NOMO-1 treated with DMSO at 0.1 percent for 48 hours (cell line): ENCODE data around the gene FLYWCH2.

Experiments
- DNase-seq: peaks from one replicate; lab custom pipeline; 2025; ENCODE audit not compliant: unreplicated experiment; lab: John Stamatoyannopoulos, UW

The FLYWCH2 gene

DNA sequence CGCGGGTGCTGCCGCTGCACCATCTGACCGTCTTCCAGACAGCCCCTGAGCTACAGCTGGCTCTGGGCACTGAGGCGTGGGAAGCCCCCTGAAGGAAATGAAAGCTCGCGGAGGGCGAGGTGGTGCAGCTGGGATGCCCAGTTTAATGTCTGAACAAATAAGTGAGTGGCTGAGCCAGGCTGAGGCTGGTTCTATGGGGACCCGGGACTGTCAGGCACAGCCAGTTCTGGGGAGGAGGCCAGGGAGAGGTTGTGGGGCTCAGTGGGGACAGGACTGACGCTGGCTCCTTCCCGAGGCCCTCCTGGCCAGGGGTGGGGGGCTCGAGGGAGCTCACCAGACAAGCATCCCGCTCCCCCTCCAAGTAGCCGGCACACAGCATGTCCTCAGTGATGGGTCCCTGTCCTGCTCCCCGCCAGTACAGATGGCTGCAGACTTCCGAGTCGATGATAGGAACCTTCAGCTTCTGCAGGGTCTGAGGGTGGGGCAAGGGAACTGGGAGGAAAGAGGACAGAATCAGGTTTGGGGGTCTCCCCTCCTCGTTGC lies 29.4 kb upstream of the FLYWCH2 start:
- DNase-seq: no peak

DNA sequence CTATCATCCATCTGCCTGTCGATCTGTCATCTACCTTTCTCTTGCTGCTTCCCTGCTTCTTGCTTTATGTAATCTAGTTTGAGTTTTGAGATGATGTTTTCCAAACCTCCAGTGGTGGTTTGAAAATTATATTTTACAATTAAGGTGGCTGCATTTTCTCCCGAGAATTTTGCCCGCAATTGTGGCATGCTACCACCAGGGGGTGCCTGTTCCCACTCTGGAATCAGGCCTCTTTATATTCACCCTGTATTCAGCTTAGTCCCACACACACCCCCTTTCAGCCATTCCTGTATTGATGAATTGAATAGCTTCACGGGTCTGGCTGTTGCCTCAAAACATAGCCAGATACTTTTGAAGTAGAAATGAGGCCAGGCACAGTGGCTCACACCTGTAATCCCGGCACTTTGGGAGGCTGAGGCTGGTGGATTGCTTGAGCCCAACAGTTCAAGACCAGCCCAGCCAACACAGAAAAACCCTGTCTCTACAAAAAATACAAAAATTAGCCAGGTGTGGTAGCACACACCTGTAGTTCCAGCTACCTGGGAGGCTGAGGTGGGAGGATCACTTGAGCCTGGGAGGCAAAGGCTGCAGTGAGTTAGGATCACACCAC lies 28.2 kb upstream of the FLYWCH2 start:
- no peak for DNase-seq

DNA sequence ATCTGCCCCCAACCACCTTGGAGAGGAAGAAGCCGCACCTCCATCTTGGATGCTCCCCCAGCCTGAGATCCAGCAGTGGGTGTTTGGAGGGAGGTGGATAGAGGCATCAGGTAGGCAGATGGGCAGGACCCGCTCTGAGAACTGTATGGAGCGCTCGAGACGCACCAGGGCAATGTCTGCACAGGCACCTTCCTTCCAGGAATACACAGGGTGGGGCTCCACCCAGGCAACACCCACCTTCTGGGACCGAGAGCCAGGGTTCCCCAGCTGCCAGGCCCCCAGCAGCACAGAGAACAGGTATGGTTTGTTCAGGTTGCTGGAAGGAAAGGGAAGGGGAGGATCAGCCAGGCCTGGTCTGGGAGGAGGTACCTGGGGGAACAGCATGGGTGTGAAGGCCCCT lies 27.5 kb upstream of the FLYWCH2 start:
- no peak for DNase-seq

DNA sequence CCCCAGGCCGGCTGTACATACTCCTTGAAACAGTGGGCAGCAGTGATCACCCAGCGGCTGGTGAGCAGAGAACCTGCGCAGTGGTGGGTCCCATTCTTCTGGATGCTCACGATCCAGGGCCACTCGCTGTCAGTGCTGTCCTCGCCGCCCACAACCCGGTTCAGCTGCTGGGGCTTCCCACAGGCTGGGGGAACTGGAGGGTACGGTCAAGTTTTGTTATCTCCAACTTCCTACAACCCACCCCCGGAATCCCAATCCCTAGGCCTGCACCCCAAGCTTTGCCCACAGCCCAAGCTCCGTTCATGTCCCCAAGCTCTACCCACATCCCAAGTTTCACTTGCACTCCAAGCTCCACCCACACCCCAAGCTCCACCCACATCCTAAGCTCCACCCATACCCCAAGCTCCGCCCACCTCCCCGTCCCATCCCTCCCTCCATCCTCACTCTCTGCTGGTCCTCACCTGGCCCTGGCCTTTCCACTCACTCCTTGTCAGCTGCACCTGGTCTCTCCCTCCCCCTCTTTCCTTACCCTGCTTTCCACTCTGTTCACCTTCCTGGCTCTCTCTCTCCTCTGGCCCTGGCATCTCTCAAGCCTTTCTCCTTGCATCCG lies 26.8 kb upstream of the FLYWCH2 start:
- no peak for DNase-seq

DNA sequence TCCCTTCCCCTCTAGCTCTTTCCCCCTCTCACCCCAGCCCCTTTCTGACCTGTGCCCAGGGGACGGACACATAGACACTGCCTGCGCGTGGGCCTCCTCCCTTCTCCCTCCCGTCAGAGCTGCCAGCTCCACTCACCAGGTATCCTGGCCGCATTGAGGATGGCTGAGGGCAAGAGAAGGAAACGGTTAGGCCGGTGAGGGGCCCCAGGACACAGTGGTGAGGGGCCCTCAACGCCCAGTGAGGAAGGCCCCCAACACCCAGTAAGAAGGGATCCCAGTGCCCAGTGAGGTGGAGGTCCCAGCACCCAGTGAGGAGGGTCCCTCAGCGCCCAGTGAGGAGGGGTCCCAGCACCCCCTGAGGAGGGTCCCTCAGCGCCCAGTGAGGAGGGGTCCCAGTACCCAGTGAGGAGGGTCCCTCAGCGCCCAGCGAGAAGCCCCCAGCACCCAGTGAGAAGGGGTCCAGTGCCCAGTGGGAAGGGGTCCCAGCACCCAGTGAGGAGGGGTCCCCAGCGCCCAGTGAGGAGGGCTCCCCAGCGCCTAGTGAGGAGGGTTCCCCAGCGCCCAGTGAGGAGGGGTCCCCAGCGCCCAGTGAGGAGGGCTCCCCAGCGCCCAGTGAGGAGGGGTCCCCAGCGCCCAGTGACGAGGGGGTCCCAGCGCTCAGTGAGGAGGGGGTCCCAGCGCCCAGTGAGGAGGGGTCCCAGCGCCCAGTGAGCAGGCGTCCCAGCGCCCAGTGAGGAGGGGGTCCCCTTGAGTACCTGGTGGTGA lies 26.1 kb upstream of the FLYWCH2 start:
- no peak for DNase-seq

DNA sequence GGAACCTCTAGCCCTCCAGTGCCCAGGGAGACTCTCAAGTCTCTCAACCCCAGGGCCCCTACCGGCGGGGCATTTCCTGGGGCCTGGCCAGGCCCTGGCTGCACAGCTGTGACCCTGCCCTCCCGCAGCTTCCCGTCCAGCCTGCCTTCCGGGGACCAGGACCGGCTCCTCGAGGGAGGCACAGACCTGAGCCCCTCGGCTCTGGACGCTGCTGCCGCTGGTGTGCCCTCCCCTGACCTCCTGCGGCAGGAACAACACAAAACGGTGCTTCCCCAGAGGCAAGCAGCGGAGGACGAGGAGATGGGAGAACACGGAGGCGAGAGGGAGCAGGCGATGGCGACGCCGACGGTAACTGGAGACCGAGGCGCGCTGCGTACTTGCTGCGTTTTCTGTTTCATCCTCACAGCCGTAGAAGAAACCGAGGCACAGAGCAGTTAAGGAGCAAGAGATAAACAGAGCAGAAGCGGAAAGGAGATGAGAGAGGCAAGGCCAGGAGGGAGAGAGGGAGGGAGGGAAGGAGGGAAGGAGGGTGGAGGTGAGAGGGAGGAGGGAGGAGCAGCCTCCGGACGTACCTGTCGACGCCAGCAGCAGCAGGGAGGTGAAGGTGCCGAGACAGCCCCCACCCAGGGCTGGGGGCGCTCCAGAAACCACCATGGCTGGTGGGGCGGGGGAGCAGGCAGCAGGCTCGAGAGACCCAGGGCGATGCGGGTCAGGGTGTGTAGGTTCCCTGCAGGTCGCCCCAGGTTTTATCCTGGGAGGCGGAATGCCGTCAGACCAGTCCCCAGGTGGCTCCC lies 25.4 kb upstream of the FLYWCH2 start, which contains the start of gene PRSS22:
Gene PRSS22, minus strand, starts transcription at position 720 of the 794 bp plus-strand sequence. Its CDS starts 66 bp downstream, at position 654.
- DNase-seq: no peak

DNA sequence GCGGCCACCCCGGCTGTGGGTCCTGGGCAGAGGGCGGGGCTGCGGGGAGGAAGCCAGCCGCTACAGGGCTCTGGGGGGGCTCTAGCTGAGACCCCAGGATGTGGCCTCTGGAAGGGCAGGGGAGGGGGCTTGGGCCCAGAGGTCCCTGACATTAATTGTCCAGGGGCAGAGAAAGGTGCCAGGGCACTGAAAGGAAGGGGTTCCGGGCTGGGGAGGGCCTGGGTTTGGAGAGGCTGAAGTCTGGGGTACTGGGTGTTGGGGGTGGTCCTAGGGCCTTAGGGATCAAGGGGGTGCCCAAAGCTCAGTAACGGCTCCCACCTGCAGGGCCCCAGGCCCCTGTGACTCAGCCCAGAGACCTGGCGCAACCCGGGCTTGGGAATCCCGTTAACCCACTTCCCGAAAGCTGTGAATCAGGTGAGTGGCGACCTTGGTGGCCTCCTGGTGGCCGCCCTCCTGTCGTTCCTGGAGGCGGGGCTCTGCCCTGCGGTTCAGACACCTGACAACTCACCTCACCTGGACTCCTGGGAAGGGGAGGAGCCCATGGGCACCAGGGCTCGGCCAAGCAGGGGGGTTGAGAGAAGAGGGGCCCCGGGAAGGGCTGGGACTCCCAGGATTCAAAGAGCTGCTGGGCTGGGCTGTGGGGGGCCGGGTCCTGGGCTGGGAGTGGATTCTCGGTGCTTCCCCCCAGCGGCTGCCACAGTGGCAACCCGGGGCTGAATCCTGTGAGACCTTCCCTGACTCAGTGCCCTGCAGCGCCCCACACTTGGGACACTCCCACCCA lies 24.6 kb upstream of the FLYWCH2 start:
- DNase-seq: no peak

DNA sequence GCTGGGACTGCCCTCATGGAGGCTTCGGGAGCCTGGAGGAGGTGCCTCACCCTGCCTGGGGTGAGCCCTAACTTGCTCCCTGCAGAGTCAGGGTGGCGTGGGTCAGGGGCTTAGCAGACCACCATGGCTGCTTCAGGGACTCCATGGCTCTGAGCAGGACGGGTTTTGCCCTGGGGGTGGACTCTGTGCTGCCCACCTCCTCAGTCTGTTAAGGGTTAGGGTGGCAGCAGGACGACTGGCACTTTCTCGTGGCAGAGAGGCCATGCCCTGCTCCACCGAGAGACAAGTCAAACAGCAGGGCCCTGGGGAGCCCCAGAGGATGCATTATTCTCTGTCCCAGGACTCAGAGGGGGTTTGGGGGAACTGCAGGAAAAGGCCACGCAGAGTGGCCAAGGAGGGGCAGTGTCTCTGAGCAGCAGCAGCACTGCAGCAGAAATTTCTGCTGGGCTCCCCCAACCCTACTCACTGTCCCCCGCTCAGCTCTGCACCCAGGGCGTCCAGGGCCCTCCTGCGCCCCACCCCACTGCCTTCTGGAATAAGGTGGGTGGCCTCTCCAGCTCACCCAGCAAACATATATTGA lies 23.2 kb upstream of the FLYWCH2 start:
- no peak for DNase-seq

DNA sequence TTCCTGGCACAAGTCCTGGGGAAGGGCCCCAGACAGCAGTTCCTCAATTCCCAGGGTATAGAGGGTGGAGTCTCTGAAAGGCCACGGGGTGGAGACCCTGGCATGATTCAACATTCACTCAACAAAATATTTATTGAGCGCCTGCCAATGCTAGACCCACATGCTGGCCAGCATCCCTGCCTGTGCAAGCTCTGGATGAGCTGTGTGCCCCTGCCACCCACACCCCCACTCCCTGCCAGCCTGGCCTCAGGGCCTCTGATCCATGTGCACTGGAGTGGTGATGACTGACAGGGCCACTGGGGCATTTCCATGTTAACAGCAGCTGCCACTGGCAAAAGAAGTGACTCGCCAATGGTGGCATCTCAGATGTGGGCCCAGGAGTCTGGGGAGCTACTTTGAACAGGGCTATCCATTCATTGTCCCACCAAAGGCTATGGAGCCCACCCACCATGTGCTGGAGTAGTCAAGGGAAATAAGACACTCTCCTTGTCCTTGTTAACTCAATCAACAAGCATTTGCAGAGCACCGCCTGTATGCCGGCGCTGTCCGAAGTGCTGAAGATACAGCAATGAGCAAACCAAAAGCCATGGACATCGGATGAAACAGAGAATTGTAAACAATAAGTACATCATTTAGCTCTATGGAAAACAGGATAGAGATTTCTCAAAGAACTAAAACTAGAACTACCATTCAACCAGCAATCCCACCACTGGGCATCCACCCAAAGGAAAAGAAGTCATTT lies 22.0 kb upstream of the FLYWCH2 start:
- no peak for DNase-seq

DNA sequence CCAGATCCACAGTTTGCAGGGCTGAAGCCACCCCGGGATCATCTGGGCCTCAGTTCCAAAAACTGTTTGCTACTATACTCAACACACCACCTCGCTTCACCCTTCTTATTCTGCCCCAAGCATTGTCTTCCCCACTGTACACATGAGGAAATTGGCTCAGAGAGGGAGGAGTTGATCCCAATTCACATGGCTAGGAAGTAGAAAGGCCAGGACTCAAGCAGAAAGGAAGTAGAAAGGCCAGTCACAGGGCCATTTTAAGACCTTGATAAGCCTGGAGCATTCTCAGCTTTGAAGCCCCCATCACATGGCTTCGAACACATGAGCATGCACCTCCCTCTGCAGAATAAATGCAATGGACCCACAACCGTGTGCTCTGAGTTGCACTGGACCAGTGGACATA lies 17.4 kb upstream of the FLYWCH2 start:
- no peak for DNase-seq

DNA sequence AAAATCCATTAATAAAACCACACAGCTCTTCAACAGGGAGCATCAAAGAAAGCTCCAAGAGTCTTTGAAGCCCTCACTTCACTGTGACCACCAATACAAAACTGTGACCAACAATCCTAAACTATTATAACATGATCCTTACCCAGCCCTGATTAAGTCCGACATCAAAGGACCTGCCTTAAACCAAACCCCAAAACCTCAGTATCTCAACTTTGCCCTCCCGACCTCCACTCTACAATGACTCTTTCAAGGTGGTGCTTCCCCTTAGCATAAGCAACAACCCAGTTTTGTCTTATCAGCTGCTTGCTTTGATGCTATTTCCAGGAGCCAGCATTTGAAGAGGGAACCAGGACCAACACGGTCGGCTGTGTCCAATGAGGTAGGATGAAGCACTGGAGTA lies 16.6 kb upstream of the FLYWCH2 start:
- no peak for DNase-seq

DNA sequence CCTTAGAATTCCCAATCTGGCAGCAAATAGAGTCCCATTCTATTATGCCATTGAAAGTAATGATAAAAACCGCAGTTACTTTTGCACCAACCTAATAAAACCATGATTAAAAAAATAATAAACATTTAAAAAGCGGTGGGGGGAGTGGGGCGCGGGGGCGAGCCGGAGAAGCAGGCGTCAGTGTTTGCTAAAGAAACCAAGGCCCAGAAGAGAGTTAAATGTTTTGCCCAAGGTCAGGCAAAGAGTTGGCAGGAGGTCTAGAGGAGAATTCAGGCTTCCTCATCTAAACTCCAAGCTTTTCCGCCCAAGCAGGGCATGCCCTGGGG lies 15.4 kb upstream of the FLYWCH2 start:
- no peak for DNase-seq

DNA sequence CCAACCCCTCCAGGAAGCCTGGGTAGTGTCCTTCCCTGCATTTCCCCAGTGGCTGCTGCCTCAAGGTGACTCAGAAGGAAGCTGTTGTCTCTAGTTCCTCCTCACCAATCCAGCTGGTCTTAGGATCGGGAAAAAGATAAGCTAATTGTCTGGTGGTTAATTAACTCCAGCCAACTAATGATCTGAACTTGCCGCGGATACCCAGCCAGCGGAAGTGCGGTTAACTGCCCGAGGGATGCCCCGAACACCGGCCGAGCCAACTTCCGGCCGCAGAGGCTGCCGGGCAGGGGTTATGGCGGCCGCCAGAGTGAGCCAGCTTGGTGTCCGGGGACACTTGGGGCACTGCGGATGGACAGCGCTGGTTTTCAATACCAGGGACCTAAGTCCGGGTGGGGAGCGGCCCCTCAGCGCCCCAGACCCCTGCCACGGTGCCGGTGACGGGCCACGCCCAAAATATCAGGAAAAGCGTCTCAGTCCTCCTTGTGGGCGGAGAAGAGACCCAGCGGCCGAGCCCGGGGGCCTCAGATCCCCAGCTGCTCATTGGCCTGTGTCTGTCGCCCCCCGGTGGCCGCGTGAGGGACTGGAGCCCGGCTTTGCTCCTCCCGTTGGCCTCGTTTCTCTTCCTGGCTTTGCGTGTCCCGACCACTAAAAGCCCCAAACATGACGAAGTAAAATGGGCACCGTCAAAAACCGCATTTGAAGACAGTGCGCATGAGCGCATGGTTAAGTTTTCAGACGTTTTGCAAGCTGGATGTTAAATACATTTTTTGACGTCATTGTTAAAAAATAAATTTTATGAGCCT lies 14.8 kb upstream of the FLYWCH2 start:
- peak; percentile 93 for DNase-seq

DNA sequence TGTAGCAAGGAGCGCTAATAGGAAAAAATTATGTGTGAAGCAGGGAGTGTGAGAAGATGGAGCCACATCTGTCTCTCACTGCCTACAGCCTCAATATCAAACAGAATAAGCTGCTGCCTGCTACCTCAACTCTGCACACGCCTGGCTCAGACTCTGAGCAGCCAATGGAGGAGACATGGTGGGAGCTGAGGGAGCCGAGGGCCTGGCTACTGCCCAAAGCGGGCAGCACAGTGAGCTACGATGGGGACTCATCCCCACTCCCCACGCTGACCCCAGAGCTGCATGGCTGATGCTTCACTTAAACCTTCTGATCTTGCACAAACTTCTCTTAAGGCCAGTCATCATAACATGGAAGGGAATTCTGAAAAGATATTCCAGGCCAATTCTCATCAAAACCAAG lies 11.1 kb upstream of the FLYWCH2 start:
- no peak for DNase-seq

DNA sequence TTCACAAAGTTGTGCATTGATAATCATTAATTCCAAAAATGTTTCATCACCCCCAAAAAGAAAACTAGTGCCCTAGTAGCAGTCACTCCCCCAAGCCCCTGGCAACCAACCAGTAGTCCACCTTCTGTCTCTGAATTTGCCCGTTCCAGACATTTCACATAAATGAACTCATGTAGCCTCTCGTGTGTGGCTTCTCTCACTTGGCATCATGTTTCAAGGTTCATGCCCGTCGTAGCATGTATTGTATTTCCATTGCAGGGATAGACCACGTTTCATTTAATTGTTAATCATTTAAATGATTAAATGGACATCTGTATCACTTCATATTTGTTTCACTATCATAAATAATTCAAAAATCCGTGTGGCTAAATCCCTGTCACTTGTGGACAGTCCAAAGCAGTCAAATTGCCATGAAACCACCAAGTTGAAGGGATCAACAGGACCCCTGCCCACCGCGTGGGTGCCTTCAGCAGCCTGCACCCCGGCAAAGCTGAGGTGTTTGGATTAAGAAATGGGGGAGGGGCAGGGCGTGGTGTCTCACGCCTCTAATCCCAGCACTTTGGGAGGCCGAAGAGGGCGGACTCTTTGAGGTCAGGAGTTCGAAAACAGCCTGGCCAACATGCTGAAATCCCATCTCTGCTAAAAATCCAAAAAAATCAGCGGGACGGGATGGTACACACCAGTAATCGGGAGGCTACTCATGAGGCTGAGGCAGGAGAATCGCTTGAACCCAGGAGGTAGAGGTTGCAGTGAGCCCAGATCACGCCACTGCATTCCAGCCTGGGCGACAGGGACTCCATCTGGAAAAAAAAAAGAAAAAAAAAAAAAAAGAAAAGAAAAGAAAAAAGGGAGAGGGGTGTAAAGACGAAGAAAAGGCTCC lies 8.7 kb upstream of the FLYWCH2 start:
- no peak for DNase-seq

DNA sequence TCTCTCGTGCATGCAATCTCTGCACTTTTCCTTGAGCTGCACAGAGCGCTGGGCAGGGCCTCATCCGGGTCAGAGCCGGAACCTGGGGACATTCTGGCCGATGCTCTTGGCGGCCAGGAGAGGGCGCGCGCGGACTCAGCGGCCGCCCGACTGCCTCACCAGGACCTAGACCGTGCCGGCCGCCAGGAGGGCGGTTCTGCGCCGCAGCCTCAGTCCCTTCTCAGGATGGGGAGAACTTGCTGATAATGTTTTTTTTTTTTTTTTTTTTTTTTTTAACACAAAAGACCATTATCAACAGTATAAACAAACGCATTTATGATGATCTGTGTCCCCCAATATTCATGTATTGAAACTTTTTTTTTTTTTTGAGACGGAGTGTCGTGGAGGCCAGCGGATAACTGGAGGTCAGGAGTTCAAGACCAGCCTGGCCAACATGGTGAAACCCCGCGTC lies 8.1 kb upstream of the FLYWCH2 start:
- DNase-seq: peak; percentile 78

DNA sequence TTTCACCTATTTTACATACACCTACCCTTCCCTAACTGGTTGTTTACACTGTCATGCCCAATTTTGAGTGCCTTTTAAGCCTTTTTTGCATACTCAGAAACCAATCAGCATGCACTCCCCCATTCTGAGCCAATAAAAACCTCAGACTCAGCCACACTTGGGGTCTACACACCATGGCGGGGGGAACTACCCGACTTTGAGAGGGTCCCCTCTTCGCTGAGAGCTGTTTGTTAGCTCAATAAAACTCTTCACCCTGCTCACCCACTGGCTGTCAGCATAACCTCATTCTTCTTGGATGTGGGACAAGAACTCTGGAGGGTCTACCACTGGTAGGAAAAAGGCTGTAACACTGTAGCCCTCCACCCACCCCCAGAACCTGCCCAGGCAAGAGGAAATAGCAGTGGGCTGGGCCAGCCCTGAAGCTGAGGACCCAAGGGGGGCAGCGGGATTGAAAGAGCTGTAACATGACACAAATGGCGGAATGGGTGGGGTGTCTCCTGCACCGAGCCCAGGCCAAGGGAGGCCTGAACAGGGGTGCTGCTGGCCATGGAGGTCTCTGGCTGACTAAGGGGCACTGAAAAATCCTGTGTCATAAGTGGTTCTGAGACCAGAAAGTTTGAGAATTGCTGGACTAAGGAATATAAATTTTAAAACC lies 3.0 kb upstream of the FLYWCH2 start:
- no peak for DNase-seq
